Small intestine (tissue), 7 donors: ENCODE data around the gene CADPS2. TPM values are rescaled to one million over a fixed set of nuclear protein-coding genes. Genes with fewer than 3 reads are reported as not detected.

Source experiments
- DNase-seq, 2 donors: peaks; one replicate each; pipeline versions ENCODE4 v3.0.0 to v3.0.0-alpha.2; 2013
- FAIRE-seq: peaks from 2 replicates; lab custom pipeline; 2012; peaks lifted over from hg19 to GRCh38; lab: Jason Lieb, UNC
- H3K27ac ChIP-seq, 3 donors: one replicate each; pipeline ENCODE4 v1.5.1; 2013; ENCODE audit warnings: low read length in 2 of 3, mild to moderate bottlenecking in 2 of 3, control low read depth in 1 of 3, inconsistent platforms in 1 of 3, low read depth in 1 of 3, moderate library complexity in 1 of 3
- H3K27me3 ChIP-seq, 3 donors: one replicate each; pipeline ENCODE4 v1.6.1; 2013; ENCODE audit warnings: low read length in 3 of 3, inconsistent platforms in 1 of 3; ENCODE audit not compliant: control insufficient read depth in 3 of 3, insufficient read depth in 3 of 3
- H3K36me3 ChIP-seq, 3 donors: one replicate each; pipeline ENCODE4 v1.6.1; 2013; ENCODE audit warnings: low read length in 3 of 3, inconsistent platforms in 1 of 3, low read depth in 1 of 3, mild to moderate bottlenecking in 1 of 3, moderate library complexity in 1 of 3; ENCODE audit not compliant: control insufficient read depth in 3 of 3, insufficient read depth in 2 of 3
- H3K4me1 ChIP-seq, 3 donors: one replicate each; pipeline ENCODE4 v1.6.1; 2013; ENCODE audit warnings: low read length in 2 of 3, inconsistent platforms in 1 of 3, low read depth in 1 of 3, mild to moderate bottlenecking in 1 of 3, moderate library complexity in 1 of 3; ENCODE audit not compliant: control insufficient read depth in 3 of 3, insufficient read depth in 2 of 3
- H3K4me3 ChIP-seq, 3 donors: one replicate each; pipeline ENCODE4 v1.5.1; 2013; ENCODE audit warnings: low read length in 3 of 3, control low read depth in 1 of 3, inconsistent platforms in 1 of 3, low read depth in 1 of 3, mild to moderate bottlenecking in 1 of 3, moderate library complexity in 1 of 3
- H3K9me3 ChIP-seq, 2 donors: one replicate each; pipeline ENCODE4 v1.6.1; 2013; ENCODE audit warnings: low read depth in 1 of 2, low read length in 1 of 2; ENCODE audit not compliant: control insufficient read depth in 2 of 2, insufficient read depth in 1 of 2
- WGBS, 3 donors: extraction: QIAGEN DNeasy Blood & Tissue Kit; methylation state at CpG; one replicate each; pipeline ENCODE4 v1.1.7; 2013; 5-methylcytosine and 5-hydroxymethylcytosine counted together
- polyA plus RNA-seq, 4 donors: library from polyadenylated mRNA; stranded (reverse) in 3 of 4; unstranded in 1 of 4; fragments of 200-250 nt in 3 of 4; fragments of 120-200 nt in 1 of 4; gene quantifications; one replicate each; pipeline versions ENCODE4 v1.2.1 to v1.2.3, GENCODE V29; 2013
- donor health status: healthy with polysubstance abuse.
- donor health status: control.
- donor health status: control.
- donor health status: Bipolar disorder and iron deficiency.
- donor health status: healthy.

The CADPS2 gene
- polyA plus RNA-seq, 4 donors: 11.3 to 26.6 (median 14.8) TPM

- no peak for DNase-seq
- no peaks in the 10 kb centered on the region for H3K9me3 ChIP-seq
- no peaks in the 10 kb centered on the region for H3K27me3 ChIP-seq
- no peak overlapping the region for H3K27ac ChIP-seq
- FAIRE-seq: no peak
- no peaks in the 10 kb centered on the region for H3K4me1 ChIP-seq
- no peak overlapping the region for H3K4me3 ChIP-seq
- 82 to 89% (median 87%) methylated on average over 2 of the region's 2 CpGs for WGBS, 3 donors
- H3K36me3 ChIP-seq: no peaks in the 10 kb centered on the region
These were observed 7.2 kb upstream of the CADPS2 start for GRCh38 chr7:122893486-122893885.

- H3K27ac ChIP-seq: no peak overlapping the region
- WGBS, 3 donors: 91 to 100% (median 100%) methylated on average over 1 of the region's 1 CpG
- H3K4me1 ChIP-seq: peaks cover 0 to 12% (median 2%) of the 10 kb centered on the region in 3 donors
- no peak overlapping the region for H3K4me3 ChIP-seq
- no peaks in the 10 kb centered on the region for H3K36me3 ChIP-seq
- no peak for DNase-seq
- no peak for FAIRE-seq
- H3K9me3 ChIP-seq: no peaks in the 10 kb centered on the region
- H3K27me3 ChIP-seq: no peaks in the 10 kb centered on the region
These were observed 2.9 kb upstream of the CADPS2 start for GRCh38 chr7:122889116-122889515.

- H3K27ac ChIP-seq: no peak overlapping the region
- FAIRE-seq: no peak
- no peak for DNase-seq
- peaks cover 0 to 12% (median 2%) of the 10 kb centered on the region in 3 donors for H3K4me1 ChIP-seq
- H3K4me3 ChIP-seq: no peak overlapping the region
- H3K27me3 ChIP-seq: no peaks in the 10 kb centered on the region
- H3K9me3 ChIP-seq: no peaks in the 10 kb centered on the region
- no peaks in the 10 kb centered on the region for H3K36me3 ChIP-seq
These were observed 1.6 kb upstream of the CADPS2 start for GRCh38 chr7:122887848-122888247.

- H3K27me3 ChIP-seq: no peaks in the 10 kb centered on the region
- DNase-seq (peak; percentile 73 to 75), FAIRE-seq (no peak)
- no peaks in the 10 kb centered on the region for H3K36me3 ChIP-seq
- peak overlapping the region in 1 of 3 donors; percentile 82 for H3K27ac ChIP-seq
- WGBS, 3 donors: 2 to 4% (median 3%) methylated on average over 12 of the region's 12 CpGs
- no peaks in the 10 kb centered on the region for H3K9me3 ChIP-seq
- peak overlapping the region in 2 of 3 donors; percentile 81 to 82 for H3K4me3 ChIP-seq
- H3K4me1 ChIP-seq: peaks cover 0 to 12% (median 2%) of the 10 kb centered on the region in 3 donors
These were observed 938 bp upstream of the CADPS2 start for GRCh38 chr7:122887198-122887597.

GRCh38 chr7:122885583-122886356 is 490 bp downstream of the CADPS2 start:
- DNase-seq: peak in 1 of 2 donors; percentile 60
- FAIRE-seq: no peak
- Histone ChIP-seq H3K4me3 (peak overlapping the region; percentile 48 to 82 (median 81)), H3K36me3 (no peaks in the 10 kb centered on the region), H3K4me1 (peaks cover 0 to 12% (median 2%) of the 10 kb centered on the region in 3 donors), H3K27ac (peak overlapping the region; percentile 75 to 91 (median 82)), H3K9me3 (no peaks in the 10 kb centered on the region), H3K27me3 (no peaks in the 10 kb centered on the region)
- 1 to 4% (median 2%) methylated on average over 42 to 70 of the region's 70 CpGs for WGBS, 3 donors

GRCh38 chr7:122884186-122884585 is 2.1 kb downstream of the CADPS2 start:
- no peaks in the 10 kb centered on the region for H3K9me3 ChIP-seq
- 26 to 63% (median 33%) methylated on average over 4 of the region's 4 CpGs for WGBS, 3 donors
- no peaks in the 10 kb centered on the region for H3K27me3 ChIP-seq
- no peak overlapping the region for H3K4me3 ChIP-seq
- H3K27ac ChIP-seq: no peak overlapping the region
- H3K4me1 ChIP-seq: peaks cover 0 to 12% (median 2%) of the 10 kb centered on the region in 3 donors
- DNase-seq (peak in 1 of 2 donors; percentile 22), FAIRE-seq (no peak)
- H3K36me3 ChIP-seq: no peaks in the 10 kb centered on the region

- no peak overlapping the region for H3K4me3 ChIP-seq
These were observed 3.1 kb downstream of the CADPS2 start for GRCh38 chr7:122883049-122883680.

GRCh38 chr7:122881324-122881723 is 4.9 kb downstream of the CADPS2 start:
- Histone ChIP-seq H3K36me3 (no peaks in the 10 kb centered on the region), H3K27me3 (no peaks in the 10 kb centered on the region), H3K9me3 (no peaks in the 10 kb centered on the region), H3K4me3 (no peak overlapping the region), H3K4me1 (peaks cover 0 to 4% (median 0%) of the 10 kb centered on the region in 3 donors), H3K27ac (no peak overlapping the region)
- 24 to 64% (median 37%) methylated on average over 1 of the region's 1 CpG for WGBS, 3 donors
- FAIRE-seq: no peak
- no peak for DNase-seq

More at GRCh38 chr7:122883049-122883680, 3.1 kb downstream of the CADPS2 start:
- Histone ChIP-seq H3K27me3 (no peaks in the 10 kb centered on the region), H3K36me3 (no peaks in the 10 kb centered on the region), H3K27ac (no peak overlapping the region), H3K9me3 (no peaks in the 10 kb centered on the region), H3K4me1 (peaks cover 0 to 12% (median 2%) of the 10 kb centered on the region in 3 donors)
- no peak for FAIRE-seq
- DNase-seq: no peak
- WGBS, 3 donors: 62 to 82% (median 70%) methylated on average over 3 of the region's 3 CpGs
